Measurements from ENCODE around the gene RPRD1B.
"Not testable (repeated sequence)": the region's sequence is repeated elsewhere in the genome, so short reads cannot be mapped to it uniquely, and the experiment has no call there.

The RPRD1B gene

GRCh38 chr20:38075161-38075998 lies 41.8 kb downstream of the RPRD1B start:
- DNase-seq (ENCODE audit: low spot score) = no peak

- no peak for DNase-seq (ENCODE audit: low spot score)
These were observed 43.0 kb downstream of the RPRD1B start for GRCh38 chr20:38076548-38076947.

- DNase-seq (ENCODE audit: low spot score) = no peak
These were observed 44.5 kb downstream of the RPRD1B start for GRCh38 chr20:38078084-38078483.

- DNase-seq (ENCODE audit: low spot score) = no peak
These were observed 45.8 kb downstream of the RPRD1B start for GRCh38 chr20:38079353-38079752.

- no peak for DNase-seq (ENCODE audit: low spot score)
These were observed 48.0 kb downstream of the RPRD1B start for GRCh38 chr20:38081575-38081974.

GRCh38 chr20:38082894-38083293 lies 49.3 kb downstream of the RPRD1B start:
- no peak for DNase-seq (ENCODE audit: low spot score)

GRCh38 chr20:38083338-38084048 lies 49.9 kb downstream of the RPRD1B start:
- DNase-seq (ENCODE audit: low spot score) = no peak

- peak; percentile 31 for DNase-seq (ENCODE audit: low spot score)
These were observed 50.9 kb downstream of the RPRD1B start for GRCh38 chr20:38084425-38084951.

- DNase-seq (ENCODE audit: low spot score) = no peak
These were observed 51.5 kb downstream of the RPRD1B start for GRCh38 chr20:38085026-38085425.

GRCh38 chr20:38089500-38089899 lies 56.0 kb downstream of the RPRD1B start:
- no peak for DNase-seq (ENCODE audit: low spot score)

GRCh38 chr20:38090061-38090460 lies 56.5 kb downstream of the RPRD1B start:
- no peak for DNase-seq (ENCODE audit: low spot score)

- no peak for DNase-seq (ENCODE audit: low spot score)
These were observed 58.1 kb downstream of the RPRD1B start for GRCh38 chr20:38091441-38092216.

GRCh38 chr20:38092260-38092857 lies 58.8 kb downstream of the RPRD1B start:
- no peak for DNase-seq (ENCODE audit: low spot score)

- DNase-seq (ENCODE audit: low spot score) = no peak
These were observed 59.4 kb downstream of the RPRD1B start for GRCh38 chr20:38092915-38093314.

GRCh38 chr20:38093641-38094077 lies 60.1 kb downstream of the RPRD1B start:
- no peak for DNase-seq (ENCODE audit: low spot score)

- DNase-seq (ENCODE audit: low spot score) = peak; percentile 75
These were observed 60.9 kb downstream of the RPRD1B start for GRCh38 chr20:38094373-38094891.

GRCh38 chr20:38095017-38095686 lies 61.6 kb downstream of the RPRD1B start:
- no peak for DNase-seq (ENCODE audit: low spot score)

- DNase-seq (ENCODE audit: low spot score) = no peak
These were observed 65.4 kb downstream of the RPRD1B start for GRCh38 chr20:38098952-38099351.

GRCh38 chr20:38102206-38102605 lies 68.7 kb downstream of the RPRD1B start:
- DNase-seq (ENCODE audit: low spot score) = not testable (repeated sequence)

- DNase-seq (ENCODE audit: low spot score) = no peak
These were observed 70.7 kb downstream of the RPRD1B start for GRCh38 chr20:38104285-38104684.

- DNase-seq (ENCODE audit: low spot score) = no peak
These were observed 72.9 kb downstream of the RPRD1B start for GRCh38 chr20:38106461-38106860.

Measured in AG08395 (cell line).